GM19043 (cell line): Measurements from ENCODE around the gene PRDX5.
A peak's percentile ranks its signal among the peaks of the same experiment; 100 is the strongest.
"Not testable (repeated sequence)": the region's sequence is repeated elsewhere in the genome, so short reads cannot be mapped to it uniquely, and the experiment has no call there.

Experiments used
- ATAC-seq: cut with Tn5 transposase; IDR thresholded peaks from one replicate; pipeline ENCODE4 v1.9.1; 2021; ENCODE audit warnings: low read depth; ENCODE audit not compliant: unreplicated experiment

The PRDX5 gene

DNA sequence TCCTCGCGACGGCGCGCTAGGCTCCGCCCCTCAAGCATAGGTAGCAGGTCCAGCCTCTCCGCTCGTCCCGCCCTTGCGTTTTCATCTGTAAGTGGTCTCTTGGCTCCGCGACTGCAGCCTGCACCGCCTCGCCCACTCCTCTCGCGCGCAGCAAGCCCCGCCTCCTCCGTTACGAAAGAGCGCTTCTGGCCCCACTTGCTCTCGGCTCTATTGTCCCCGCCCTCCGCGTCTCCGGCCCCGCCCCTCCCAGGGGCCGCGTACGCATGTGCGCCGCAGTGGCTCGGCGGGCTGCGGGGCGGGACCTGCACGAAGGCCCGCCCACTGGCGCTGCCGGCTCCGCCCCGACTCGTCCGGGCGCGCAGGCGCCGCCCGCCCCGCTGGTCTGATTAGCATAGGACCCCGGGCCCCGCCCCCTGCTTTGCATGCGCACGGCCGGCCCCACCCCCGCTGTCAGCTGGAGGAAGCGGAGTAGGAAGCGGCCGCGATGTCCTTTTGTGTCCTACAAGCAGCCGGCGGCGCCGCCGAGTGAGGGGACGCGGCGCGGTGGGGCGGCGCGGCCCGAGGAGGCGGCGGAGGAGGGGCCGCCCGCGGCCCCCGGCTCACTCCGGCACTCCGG, 12.7 kb upstream of the PRDX5 start, which contains the start of gene ESRRA:
Gene ESRRA, plus strand, starts transcription at position 450 of the 616 bp plus-strand sequence. CDS start 1,656 bp downstream, outside the sequence.
- ATAC-seq: peak; percentile 58

DNA sequence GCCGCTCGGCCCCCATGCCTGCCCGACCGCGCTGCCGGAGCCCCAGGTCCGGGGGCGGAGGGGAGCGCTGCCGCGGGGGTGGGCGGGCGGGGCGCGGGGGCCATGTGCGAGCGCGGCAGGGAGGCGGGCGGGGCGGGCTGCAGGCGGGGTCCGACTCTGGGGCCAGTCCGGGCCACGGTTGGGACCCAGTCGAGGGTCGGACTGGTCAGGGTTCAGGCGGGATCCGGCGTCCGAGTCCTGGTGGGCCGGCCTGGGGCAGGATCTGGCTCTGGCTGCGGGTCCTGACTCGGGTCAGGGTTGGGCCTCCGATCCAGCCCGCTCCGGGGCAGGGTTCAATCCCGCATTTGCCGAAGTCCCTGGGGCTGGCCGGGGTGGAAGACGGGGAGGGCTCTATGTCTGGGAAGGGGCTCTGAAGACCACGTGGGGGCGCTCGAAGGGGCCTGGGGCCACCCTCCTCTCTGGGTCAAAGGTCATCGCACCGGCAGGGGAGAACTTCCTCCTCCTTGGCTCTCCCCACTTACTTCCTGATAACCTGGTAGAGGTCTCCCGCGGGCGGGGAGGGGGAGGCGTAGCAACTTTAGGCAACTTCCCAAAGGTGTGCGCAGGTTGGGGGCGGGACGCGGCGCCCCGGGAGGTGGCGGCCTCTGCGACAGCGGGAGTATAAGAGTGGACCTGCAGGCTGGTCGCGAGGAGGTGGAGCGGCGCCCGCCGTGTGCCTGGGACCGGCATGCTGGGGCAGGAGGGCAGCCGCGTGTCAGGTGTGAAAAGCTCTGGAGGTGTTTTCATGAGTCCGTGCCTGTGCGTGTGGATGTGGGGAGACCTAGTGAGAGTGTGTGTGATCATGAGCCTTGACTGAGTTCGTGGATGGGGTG, 12.0 kb upstream of the PRDX5 start:
- no peak for ATAC-seq

DNA sequence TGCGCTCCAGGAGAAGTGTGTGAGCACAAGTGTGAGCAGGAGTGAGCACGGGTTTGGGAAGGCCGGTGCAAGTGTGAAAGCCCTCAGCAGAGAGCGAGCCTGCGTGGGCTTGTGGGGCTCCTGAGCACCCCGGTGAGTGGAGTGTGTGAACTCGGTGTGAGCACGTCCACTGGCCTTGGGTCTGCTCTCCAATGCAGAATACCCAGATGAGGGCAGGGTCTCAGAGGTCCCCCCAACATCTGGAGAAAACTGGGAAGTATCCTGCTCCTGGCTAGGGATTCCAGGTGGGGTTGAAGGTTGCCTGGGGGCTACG, 11.4 kb upstream of the PRDX5 start:
- ATAC-seq: no peak

DNA sequence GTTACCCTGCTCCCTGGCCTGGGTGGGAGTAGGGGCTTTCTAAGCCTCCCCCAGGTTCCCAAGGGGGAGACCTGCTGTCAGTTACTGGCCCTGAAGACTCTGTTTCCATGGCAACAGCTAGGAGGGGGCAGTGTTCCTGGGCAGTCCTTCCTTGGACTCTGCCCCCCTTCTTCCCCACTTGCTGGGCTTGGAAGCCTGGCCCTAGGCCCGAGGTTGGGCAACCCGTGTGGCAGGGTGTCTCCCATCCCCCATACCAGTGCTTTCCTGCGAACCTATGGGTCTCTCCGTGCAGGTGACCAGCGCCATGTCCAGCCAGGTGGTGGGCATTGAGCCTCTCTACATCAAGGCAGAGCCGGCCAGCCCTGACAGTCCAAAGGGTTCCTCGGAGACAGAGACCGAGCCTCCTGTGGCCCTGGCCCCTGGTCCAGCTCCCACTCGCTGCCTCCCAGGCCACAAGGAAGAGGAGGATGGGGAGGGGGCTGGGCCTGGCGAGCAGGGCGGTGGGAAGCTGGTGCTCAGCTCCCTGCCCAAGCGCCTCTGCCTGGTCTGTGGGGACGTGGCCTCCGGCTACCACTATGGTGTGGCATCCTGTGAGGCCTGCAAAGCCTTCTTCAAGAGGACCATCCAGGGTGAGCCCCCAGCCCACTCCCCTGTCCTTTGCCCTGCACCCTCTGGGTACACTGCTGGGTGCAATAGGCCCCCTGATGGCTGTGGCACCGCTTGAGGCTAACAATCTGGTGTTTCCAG, 10.9 kb upstream of the PRDX5 start:
- ATAC-seq: no peak

DNA sequence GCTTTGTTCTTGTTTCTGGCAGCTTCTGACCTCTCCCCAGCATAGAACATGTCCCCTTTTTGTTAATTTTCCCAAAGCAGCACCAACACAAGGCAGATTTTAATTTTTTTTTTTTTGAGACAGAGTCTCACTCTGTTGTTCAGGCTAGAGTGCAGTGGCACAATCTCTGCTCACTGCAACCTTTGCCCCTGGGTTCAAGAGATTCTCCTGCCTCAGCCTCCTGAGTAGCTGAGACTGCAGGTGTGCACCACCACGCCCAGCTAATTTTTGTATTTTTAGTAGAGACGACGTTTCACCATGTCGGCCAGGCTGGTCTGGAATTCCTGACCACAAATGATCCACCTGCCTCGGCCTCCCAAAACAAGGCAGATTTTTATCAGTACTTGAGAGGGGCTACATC, 10.1 kb upstream of the PRDX5 start:
- not testable (repeated sequence) for ATAC-seq

DNA sequence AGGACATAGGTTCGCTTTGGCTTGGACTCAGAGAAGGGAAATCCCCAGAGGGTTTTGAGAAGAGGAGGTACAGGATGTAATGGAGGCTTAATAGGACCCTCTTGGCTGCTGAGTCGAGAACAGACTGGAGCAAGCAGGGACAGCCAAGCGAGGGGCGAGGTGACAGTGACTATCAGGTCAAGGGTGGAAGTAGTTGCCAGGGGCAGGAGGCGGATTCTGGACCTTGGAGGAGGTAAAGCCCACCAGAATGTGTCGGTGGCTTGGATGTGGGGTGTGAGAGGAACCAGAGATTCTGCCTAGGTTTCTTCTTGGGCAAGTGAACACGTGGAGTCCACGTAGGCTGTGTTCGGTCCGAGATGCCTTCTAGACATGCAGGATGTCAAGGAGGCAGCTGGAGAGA, 5.0 kb upstream of the PRDX5 start:
- ATAC-seq: no peak

DNA sequence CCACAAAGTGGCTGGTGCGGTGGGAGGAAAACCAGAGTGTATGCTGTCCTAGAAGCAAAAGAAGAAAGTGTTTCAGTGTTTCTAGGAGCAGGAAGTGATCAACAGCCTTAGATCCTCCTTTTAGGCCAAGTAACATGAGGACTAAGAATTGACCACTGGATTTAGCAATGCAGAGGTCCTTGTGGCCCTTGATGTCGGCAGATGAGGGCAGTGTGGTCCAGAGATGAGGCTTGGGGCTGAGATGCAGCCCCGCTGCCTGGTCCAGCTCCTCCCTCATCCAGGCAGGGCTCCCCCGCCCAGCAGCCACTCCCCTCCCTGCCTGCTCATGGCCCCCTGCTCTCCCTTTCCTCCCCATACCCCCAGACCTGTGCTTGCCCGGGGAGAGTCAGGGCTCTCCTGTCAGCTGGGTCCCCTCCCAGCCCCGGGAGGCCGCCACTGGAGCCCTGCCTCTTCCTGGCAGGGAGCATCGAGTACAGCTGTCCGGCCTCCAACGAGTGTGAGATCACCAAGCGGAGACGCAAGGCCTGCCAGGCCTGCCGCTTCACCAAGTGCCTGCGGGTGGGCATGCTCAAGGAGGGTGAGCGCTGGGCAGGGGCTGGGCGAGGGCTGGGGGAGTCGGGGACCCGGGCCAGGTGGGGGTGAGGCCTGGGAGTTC, 4.3 kb upstream of the PRDX5 start:
- ATAC-seq: no peak

DNA sequence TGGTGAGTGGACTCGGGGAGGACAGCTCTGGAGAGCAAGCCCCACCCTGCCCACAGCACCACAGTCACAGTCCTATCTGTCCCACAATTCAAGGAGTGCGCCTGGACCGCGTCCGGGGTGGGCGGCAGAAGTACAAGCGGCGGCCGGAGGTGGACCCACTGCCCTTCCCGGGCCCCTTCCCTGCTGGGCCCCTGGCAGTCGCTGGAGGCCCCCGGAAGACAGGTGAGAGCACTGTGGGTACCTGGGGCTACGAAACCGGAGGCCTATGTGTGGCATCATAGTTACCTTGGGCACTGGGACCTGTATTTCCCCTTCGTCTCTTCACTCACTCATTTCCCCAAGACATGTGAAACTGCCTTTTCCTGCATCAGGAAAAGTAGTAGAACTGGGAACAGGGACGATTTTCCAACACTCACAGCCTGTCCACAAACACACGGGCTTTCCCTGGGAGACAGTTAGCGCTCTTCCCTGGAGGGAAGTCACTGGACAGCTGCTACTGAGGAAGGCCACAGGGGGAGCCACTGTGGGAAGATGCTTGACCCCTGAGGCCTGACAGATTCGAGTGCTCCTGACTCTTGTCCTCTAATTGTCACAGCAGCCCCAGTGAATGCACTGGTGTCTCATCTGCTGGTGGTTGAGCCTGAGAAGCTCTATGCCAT, 3.6 kb upstream of the PRDX5 start:
- ATAC-seq: no peak

DNA sequence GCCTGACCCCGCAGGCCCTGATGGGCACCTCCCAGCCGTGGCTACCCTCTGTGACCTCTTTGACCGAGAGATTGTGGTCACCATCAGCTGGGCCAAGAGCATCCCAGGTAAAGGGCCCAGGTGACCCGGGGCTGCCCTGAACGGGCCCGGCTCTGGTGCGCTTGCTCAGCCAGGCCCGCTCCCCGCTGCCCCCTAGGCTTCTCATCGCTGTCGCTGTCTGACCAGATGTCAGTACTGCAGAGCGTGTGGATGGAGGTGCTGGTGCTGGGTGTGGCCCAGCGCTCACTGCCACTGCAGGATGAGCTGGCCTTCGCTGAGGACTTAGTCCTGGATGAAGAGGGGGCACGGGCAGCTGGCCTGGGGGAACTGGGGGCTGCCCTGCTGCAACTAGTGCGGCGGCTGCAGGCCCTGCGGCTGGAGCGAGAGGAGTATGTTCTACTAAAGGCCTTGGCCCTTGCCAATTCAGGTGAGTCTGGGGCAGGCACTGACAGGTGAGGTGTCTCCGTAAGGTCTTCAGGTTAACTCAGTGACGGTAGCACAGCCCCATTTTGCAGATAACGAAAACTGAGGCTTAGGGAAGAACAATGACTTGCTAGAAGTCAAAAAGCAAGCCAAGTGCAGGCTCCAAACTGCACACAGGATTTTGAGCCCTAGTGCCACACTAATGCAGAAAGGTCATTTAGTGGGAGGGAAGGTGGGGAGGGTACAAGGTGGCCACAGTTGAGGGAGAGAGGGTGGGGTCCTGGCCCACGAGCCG, 2.9 kb upstream of the PRDX5 start:
- ATAC-seq: no peak

DNA sequence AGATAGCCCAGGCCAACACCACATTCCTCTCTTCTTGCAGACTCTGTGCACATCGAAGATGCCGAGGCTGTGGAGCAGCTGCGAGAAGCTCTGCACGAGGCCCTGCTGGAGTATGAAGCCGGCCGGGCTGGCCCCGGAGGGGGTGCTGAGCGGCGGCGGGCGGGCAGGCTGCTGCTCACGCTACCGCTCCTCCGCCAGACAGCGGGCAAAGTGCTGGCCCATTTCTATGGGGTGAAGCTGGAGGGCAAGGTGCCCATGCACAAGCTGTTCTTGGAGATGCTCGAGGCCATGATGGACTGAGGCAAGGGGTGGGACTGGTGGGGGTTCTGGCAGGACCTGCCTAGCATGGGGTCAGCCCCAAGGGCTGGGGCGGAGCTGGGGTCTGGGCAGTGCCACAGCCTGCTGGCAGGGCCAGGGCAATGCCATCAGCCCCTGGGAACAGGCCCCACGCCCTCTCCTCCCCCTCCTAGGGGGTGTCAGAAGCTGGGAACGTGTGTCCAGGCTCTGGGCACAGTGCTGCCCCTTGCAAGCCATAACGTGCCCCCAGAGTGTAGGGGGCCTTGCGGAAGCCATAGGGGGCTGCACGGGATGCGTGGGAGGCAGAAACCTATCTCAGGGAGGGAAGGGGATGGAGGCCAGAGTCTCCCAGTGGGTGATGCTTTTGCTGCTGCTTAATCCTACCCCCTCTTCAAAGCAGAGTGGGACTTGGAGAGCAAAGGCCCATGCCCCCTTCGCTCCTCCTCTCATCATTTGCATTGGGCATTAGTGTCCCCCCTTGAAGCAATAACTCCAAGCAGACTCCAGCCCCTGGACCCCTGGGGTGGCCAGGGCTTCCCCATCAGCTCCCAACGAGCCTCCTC, 2.0 kb upstream of the PRDX5 start:
- not testable (repeated sequence) for ATAC-seq

DNA sequence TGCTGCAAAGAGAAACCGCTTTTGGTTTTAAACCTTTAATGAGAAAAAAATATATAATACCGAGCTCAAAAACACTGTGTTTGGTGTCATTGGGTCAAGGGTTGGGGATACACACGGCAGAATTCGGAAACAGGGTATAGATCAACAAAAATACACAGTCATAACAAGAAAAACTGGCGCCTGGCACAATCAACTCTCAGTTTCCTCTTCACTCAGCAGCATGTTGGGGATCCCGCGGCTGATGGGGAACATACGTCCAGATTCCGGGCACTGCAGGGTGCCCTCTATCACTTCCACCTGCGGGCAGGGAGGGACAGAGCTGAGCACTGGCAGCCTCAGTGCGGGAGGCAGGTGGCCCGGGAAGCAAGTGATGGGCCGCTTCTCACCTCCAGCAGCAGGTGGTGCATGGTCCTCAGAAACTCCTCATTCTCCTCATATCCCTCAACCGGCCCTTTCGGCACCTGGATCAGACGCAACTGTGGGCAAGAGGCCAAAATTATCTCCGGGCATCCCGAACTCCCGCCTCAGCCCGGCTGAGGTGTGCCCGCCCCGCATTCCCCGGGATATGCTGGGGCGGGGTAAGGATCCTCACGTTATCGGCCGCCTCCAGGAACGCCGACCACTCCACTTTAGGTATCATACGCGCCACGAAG, 1.1 kb upstream of the PRDX5 start:
- no peak for ATAC-seq

DNA sequence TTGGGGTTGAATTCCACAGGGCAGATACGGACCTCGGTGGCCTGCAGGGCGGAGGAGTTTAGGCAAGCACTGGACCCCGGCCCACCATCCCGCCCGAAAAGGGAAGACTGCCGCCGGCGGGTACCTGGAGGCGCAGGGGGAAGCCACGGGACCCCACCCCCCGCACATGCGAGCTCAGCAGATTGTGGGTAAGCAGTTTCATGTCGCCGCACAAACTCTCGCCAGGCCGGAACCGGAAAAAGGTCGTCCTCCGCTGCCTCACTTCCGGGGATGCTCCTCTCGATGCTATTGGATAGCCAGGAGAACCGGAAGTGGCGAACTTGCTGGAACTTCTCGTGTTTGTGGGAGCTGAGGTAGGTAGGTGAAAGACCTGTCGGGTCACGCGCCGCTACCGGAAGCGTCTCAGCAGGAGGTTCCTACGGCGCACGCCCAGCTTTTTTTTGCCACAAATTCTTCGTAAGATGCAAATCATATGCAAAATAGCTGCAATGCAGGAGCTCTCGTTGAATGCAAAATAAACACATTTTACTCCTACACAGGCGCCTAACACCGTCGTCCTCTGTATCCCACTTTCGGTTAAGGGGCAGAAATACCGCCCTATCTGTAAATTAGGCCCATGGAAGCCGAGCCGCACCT, 478 bp upstream of the PRDX5 start, which contains the start of gene TRMT112:
Gene TRMT112, minus strand, starts transcription at position 235 of the 636 bp plus-strand sequence. Its CDS starts 33 bp downstream, at position 202.
- peak; percentile 59 for ATAC-seq

DNA sequence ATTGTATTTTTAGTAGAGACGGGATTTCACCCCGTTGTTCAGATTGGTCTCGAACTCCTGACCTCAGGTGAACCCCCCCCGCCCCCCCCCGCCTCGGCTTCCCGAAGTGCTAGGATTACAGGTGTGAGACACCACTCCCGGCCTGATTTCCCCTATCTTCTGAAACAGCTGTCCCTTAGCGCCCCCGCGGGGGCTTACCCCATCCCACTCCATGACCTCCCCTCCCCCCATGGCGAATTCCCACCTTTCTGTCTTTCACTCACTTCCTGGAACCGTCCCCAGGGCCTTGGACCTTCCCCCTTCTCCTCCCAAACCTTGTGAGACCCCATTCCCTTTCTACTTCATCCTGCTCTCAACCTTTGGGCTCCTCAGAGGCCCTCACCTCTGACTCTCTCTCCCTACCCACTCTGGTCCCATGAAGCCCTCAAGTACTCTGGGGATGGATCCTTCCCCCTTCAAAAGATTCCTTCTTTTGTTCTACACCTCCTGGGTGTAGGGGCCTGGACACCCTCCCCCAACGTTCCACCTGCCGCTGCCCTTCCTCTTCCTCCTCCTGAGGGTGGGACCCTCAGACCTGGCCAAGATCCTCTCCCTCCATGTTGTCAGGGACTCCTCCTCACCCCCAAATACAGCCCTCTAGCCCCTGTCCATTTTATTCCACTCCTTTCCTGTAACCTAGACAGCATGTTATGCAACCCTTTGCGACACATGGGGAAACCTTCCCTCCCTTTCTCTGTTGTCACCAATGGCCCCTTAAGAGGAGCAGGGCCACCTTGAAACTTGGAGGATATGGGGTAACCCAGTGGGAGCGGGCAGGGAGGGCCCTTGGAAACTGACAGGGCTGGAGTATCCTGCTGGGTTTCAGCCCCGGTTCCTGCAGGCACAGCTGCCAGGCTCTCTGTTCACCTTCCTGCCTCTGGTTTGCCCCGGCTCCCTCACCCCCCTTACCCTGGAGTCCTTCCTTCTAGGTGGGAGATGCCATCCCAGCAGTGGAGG, 1.1 kb downstream of the PRDX5 start:
- no peak for ATAC-seq

DNA sequence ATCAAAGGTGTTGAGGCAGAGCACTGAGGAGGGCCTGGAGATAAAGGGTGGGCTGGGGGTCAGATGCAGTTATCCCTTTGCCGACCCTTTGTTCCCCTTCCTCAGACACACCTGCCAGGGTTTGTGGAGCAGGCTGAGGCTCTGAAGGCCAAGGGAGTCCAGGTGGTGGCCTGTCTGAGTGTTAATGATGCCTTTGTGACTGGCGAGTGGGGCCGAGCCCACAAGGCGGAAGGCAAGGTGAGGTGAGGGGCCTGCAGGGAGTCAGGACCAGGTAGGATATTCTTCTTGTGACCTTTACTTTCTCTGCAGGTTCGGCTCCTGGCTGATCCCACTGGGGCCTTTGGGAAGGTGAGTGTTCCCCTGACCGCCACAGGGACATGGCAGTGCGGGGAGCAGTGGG, 2.6 kb downstream of the PRDX5 start:
- no peak for ATAC-seq

DNA sequence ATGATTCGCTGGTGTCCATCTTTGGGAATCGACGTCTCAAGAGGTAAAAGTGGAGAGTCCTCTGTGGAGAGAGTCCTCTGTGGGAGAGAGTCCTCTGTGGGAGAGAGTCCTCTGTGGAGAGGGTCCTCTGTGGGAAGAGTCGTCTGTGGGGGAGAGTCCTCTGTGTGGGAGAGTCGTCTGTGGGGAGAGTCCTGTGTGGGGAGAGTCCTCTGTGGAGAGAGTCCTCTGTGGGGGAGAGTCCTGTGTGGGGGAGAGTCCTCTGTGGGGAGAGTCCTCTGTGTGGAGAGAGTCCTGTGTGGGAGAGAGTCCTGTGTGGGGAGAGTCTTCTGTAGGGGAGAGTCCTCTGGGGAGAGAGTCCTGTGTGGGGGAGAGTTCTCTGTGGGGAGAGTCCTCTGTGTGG, 3.1 kb downstream of the PRDX5 start:
- no peak for ATAC-seq

DNA sequence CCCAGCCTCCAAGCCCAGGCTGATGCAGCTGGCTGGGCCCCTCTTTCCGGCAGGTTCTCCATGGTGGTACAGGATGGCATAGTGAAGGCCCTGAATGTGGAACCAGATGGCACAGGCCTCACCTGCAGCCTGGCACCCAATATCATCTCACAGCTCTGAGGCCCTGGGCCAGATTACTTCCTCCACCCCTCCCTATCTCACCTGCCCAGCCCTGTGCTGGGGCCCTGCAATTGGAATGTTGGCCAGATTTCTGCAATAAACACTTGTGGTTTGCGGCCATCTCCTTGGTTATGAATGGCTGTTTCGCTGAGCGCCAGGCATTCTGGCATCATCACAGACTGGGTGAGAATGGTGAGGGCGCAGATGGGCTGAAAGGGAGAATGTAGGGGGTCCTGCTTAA, 3.6 kb downstream of the PRDX5 start:
- no peak for ATAC-seq

DNA sequence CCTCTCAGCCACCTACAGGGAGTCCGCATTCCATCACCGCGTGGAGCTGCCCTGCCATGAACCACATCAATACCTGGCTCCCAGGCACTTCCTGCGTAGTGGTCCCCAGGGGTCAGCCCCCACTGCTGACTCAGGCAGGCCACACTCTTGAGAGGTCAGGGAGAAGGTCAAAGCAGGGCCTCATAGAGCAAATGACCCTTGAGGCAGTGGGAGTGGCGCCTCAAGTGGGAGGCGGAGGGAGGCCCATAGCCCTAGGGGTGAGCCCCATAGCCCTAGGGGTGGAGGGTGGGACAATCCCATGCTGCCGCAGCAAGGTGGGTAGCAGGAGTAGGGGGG, 5.0 kb downstream of the PRDX5 start:
- no peak for ATAC-seq
